Common myeloid progenitor, CD34-positive (primary cell): ENCODE results near the gene NMU.
"Not testable (repeated sequence)": the region's sequence is repeated elsewhere in the genome, so short reads cannot be mapped to it uniquely, and the experiment has no call there.

ENCODE experiments used
- CTCF ChIA-PET: fragments of 350-600 bp; sonication (Branson Sonifier 250); formaldehyde crosslinking; loops from one replicate; lab custom pipeline; 2021; ENCODE audit warnings: antibody characterized with exemption; lab: Charles Lee
- POLR2A ChIA-PET: fragments of 350-600 bp; sonication (Branson Sonifier 250); formaldehyde crosslinking; loops from one replicate; lab custom pipeline; 2021; ENCODE audit warnings: antibody characterized with exemption; lab: Charles Lee
- DNase-seq, 3 donors: peaks; one replicate each; pipeline versions ENCODE4 v3.0.0 to v3.0.0-alpha.2; 2013
- H3K27ac ChIP-seq, 2 experiments: 1 replicate in 1 of 2; 2 replicates in 1 of 2; pipeline ENCODE4 v1.7.0; 2013; ENCODE audit warnings: inconsistent platforms in 2 of 2, low read length in 2 of 2, mild to moderate bottlenecking in 2 of 2, low read depth in 1 of 2, moderate library complexity in 1 of 2; ENCODE audit not compliant: severe bottlenecking in 2 of 2, insufficient read depth in 1 of 2, poor library complexity in 1 of 2
- H3K27me3 ChIP-seq, 5 experiments: replicated peaks in 2 of 5; 1 replicate in 3 of 5; 2 replicates in 2 of 5; pipeline versions ENCODE4 v1.6.1 to v1.7.0; 2013; ENCODE audit warnings: low read length in 4 of 5, mild to moderate bottlenecking in 2 of 5, moderate library complexity in 2 of 5, inconsistent platforms in 1 of 5; ENCODE audit not compliant: insufficient read depth in 5 of 5, control insufficient read depth in 4 of 5
- H3K36me3 ChIP-seq, 4 experiments: 1 replicate in 2 of 4; 2 replicates in 2 of 4; pipeline versions ENCODE4 v1.6.1 to v1.7.0; 2013; ENCODE audit warnings: low read length in 3 of 4, control low read depth in 1 of 4, mild to moderate bottlenecking in 1 of 4; ENCODE audit not compliant: control insufficient read depth in 4 of 4, insufficient read depth in 4 of 4
- H3K4me1 ChIP-seq, 4 experiments: 1 replicate in 3 of 4; 2 replicates in 1 of 4; pipeline versions ENCODE4 v1.6.1 to v1.7.1; 2013; ENCODE audit warnings: low read length in 3 of 4, mild to moderate bottlenecking in 3 of 4, control low read depth in 1 of 4, inconsistent platforms in 1 of 4, moderate library complexity in 1 of 4; ENCODE audit not compliant: control insufficient read depth in 4 of 4, insufficient read depth in 4 of 4; ENCODE audit errors: control extremely low read depth in 1 of 4
- H3K4me3 ChIP-seq, 7 experiments: 1 replicate in 4 of 7; 2 replicates in 3 of 7; pipeline versions ENCODE4 v1.5.1 to v1.7.0; 2013; ENCODE audit warnings: mild to moderate bottlenecking in 7 of 7, low read length in 6 of 7, moderate library complexity in 6 of 7, inconsistent platforms in 2 of 7, low read depth in 2 of 7, control low read depth in 1 of 7; ENCODE audit not compliant: insufficient read depth in 4 of 7, control insufficient read depth in 1 of 7; ENCODE audit errors: extremely low read depth in 1 of 7
- H3K9me3 ChIP-seq, 5 experiments: 1 replicate in 4 of 5; 2 replicates in 1 of 5; pipeline versions ENCODE4 v1.6.1 to v1.7.1; 2013; ENCODE audit warnings: low read length in 4 of 5, mild to moderate bottlenecking in 2 of 5, inconsistent platforms in 1 of 5, low read depth in 1 of 5, moderate library complexity in 1 of 5; ENCODE audit not compliant: control insufficient read depth in 4 of 5, insufficient read depth in 2 of 5; ENCODE audit errors: control extremely low read depth in 1 of 5
- WGBS: methylation state at CpG from one replicate; pipeline ENCODE4 v1.1.5; 2013; ENCODE audit not compliant: insufficient coverage; 5-methylcytosine and 5-hydroxymethylcytosine counted together

NMU gene

DNA sequence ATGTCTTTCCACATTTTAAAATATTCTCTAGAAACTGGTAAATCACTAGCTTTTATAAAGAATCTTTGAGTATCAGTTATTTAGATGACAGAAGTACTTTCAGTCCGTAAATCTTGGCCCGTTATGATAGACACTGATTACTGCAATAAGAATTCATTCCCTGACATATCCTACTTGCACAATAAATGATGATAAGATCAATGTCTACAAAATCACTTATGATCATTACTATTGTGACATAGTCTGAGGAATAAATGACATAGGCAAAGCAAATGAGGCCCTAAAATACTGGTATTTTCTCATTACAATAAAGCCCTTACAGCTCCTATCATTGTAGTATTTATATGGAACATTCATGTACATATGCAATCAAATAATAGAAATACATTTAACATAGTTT, 37.5 kb downstream of the NMU start:
- POLR2A ChIA-PET, result no interaction called here
- Histone ChIP-seq H3K9me3 (peaks cover 0 to 2% (median 0%) of the 10 kb centered on the region in 5 experiments), H3K4me3 (no peak overlapping the region), H3K27me3 (peaks cover 0 to 4% (median 0%) of the 10 kb centered on the region in 5 experiments), H3K4me1 (no peaks in the 10 kb centered on the region), H3K36me3 (no peaks in the 10 kb centered on the region), H3K27ac (no peak overlapping the region)
- no CpG with 5 or more reads among the region's 2 CpGs for WGBS
- no peak for DNase-seq
- CTCF ChIA-PET, result no interaction called here

GRCh38 chr4:55592014-55592413, 44.1 kb downstream of the NMU start, which contains the start of gene PDCL2:
Gene PDCL2 (minus strand): TSS chr4:55592245. CDS start chr4:55592109, 136 bp downstream.
- Histone ChIP-seq H3K9me3 (peaks cover 0 to 7% (median 2%) of the 10 kb centered on the region in 5 experiments), H3K36me3 (no peaks in the 10 kb centered on the region), H3K4me3 (no peak within 1 kb of the TSS), H3K27me3 (no peaks in the 10 kb centered on the region), H3K27ac (no peak within 1 kb of the TSS), H3K4me1 (no peaks in the 10 kb centered on the region)
- ChIA-PET POLR2A (no interaction called here), CTCF (no interaction called here)
- DNase-seq, result no peak
- WGBS, result 99% methylated on average over 22 of the region's 24 CpGs

DNA sequence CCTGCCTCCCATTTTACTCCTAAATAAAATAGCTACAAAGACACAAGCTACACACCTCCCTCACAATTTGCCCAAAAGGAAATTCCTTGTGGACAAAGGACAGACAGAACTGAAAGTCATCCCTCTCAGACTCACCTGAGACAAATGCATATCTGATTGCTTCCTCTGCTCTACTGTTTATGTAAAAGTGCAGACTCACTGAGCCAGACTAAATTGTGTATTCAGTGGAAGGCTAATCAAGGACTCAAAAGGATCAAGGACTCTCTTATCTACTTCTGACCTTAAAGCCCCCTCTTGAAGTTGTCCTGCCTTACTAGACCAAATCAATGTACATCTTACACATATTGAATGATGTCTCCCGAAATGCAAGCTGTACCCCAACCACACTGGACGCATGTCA, 47.9 kb downstream of the NMU start:
- no peak for DNase-seq

DNA sequence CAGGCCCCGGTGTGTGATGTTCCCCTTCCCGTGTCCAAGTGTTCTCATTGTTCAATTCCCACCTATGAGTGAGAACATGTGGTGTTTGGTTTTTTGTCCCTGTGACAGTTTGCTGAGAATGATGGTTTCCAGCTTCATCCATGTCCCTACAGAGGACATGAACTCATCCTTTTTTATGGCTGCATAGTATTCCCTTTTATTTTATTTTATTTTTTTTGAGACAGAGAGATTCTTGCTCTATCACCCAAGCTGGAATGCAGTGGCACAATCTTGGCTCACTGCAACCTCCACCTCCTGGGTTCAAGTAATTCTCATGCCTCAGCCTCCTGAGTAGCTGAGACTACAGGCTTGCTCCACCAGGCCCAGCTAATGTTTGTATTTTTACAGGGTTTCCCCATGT, 53.3 kb downstream of the NMU start:
- DNase-seq, H3K4me3 ChIP-seq, H3K27me3 ChIP-seq, H3K9me3 ChIP-seq, H3K36me3 ChIP-seq, POLR2A ChIA-PET, H3K4me1 ChIP-seq, CTCF ChIA-PET, H3K27ac ChIP-seq: not testable (repeated sequence)
- no CpG with 5 or more reads among the region's 2 CpGs for WGBS

More for the DNA sequence above, 47.9 kb downstream of the NMU start:
- POLR2A ChIA-PET, result no interaction called here
- H3K36me3 ChIP-seq, result no peaks in the 10 kb centered on the region
- H3K27me3 ChIP-seq, result no peaks in the 10 kb centered on the region
- H3K4me1 ChIP-seq, result no peaks in the 10 kb centered on the region
- no peak overlapping the region for H3K27ac ChIP-seq
- CTCF ChIA-PET, result no interaction called here
- peaks cover 0 to 10% (median 2%) of the 10 kb centered on the region in 5 experiments for H3K9me3 ChIP-seq
- 100% methylated on average over 1 of the region's 2 CpGs for WGBS
- H3K4me3 ChIP-seq, result no peak overlapping the region

DNA sequence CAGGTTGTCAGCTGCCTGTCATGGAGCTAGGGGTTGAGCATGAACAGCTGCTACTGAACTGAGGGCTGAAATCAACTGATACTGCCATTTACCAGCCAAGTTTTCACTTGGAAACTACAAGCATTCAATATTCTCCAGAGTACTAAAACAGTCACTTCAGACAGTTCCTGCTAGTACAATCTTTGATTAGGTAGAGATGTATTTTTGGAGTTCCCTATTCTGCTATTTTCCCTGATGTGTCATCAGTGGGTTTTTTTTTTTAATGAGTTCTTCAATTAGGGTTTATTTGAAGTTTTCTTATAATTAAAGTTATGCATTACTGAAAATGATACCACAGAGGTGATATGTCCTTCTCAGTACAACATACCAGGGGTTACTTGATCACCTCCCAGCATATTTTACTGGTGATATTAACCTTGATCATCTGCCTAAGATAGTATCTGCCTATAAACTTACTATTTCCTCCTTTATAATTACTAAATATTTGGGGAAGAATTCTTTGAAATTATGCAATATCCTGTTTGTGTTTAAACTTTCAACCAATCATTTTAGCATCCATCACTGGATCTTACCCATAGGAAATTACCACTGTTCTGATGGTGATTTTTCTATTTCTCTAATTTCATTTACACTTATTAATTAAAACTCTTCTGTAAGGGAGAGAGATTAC, 57.6 kb downstream of the NMU start:
- Histone ChIP-seq H3K4me3 (no peak overlapping the region), H3K36me3 (no peaks in the 10 kb centered on the region), H3K9me3 (peaks cover 3 to 22% (median 6%) of the 10 kb centered on the region in 5 experiments), H3K4me1 (no peaks in the 10 kb centered on the region), H3K27ac (no peak overlapping the region), H3K27me3 (no peaks in the 10 kb centered on the region)
- ChIA-PET CTCF (no interaction called here), POLR2A (no interaction called here)
- DNase-seq, result no peak

- no CpG with 5 or more reads among the region's 1 CpG for WGBS
- Histone ChIP-seq H3K36me3 (no peaks in the 10 kb centered on the region), H3K27ac (no peak overlapping the region), H3K27me3 (no peaks in the 10 kb centered on the region), H3K4me1 (no peaks in the 10 kb centered on the region), H3K9me3 (peaks cover 3 to 19% (median 6%) of the 10 kb centered on the region in 5 experiments), H3K4me3 (no peak overlapping the region)
- CTCF ChIA-PET, result no interaction called here
- POLR2A ChIA-PET, result no interaction called here
- DNase-seq, result no peak
These were observed 60.6 kb downstream of the NMU start for GRCh38 chr4:55575513-55575912.

DNA sequence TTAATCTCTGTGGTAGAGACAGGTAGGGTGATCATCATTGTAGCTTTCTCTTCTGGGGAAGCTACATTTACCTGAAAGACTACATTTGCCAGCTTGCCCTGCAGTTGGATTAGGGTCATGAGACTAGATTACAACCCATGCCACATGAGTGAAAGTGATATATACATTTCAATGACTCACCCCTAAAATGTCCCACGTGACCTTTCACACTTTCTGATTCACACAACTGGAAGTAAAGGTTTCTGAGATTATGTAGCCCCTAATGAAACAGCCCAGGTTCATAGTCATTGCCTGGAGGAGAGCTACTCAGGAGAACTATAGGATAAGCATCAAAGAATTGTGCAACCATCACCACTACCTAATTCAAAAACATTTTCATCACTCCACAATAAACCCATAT, 61.8 kb downstream of the NMU start:
- DNase-seq, result no peak
- Histone ChIP-seq H3K4me1 (no peaks in the 10 kb centered on the region), H3K9me3 (peaks cover 3 to 19% (median 6%) of the 10 kb centered on the region in 5 experiments), H3K36me3 (no peaks in the 10 kb centered on the region), H3K27me3 (no peaks in the 10 kb centered on the region), H3K27ac (no peak overlapping the region), H3K4me3 (no peak overlapping the region)
- ChIA-PET POLR2A (interaction anchor here (0.6 kb wide), 1 partner anchor 292 kb away, joined by 3 read pairs; no protein-coding TSS in a partner anchor), CTCF (no interaction called here)
- no CpG with 5 or more reads among the region's 1 CpG for WGBS
